IPS-20b (cell line): ENCODE results near the gene DPRX.
A peak's percentile ranks its signal among the peaks of the same experiment; 100 is the strongest.

ENCODE experiments used
- H3K27ac ChIP-seq: one replicate; pipeline ENCODE4 v1.5.1; 2013; ENCODE audit warnings: low read length
- H3K27me3 ChIP-seq: 2 replicates; pipeline ENCODE4 v1.6.1; 2013; ENCODE audit warnings: mild to moderate bottlenecking, low read length, inconsistent platforms; ENCODE audit not compliant: insufficient read depth
- H3K36me3 ChIP-seq: 2 replicates; pipeline ENCODE4 v1.6.1; 2013; ENCODE audit warnings: low read depth, mild to moderate bottlenecking, inconsistent platforms, low read length, moderate library complexity; ENCODE audit not compliant: insufficient read depth
- H3K4me1 ChIP-seq: 2 replicates; pipeline ENCODE4 v1.6.1; 2013; ENCODE audit warnings: mild to moderate bottlenecking, control low read depth, inconsistent platforms, low read length, moderate library complexity; ENCODE audit not compliant: insufficient read depth
- H3K4me3 ChIP-seq: 2 replicates; pipeline ENCODE4 v1.5.1; 2013; ENCODE audit warnings: mild to moderate bottlenecking, low read length, inconsistent platforms
- H3K9ac ChIP-seq: 2 replicates; pipeline ENCODE4 v1.6.1; 2013; ENCODE audit warnings: low read depth, mild to moderate bottlenecking, inconsistent platforms, low read length, moderate library complexity
- H3K9me3 ChIP-seq: 2 replicates; pipeline ENCODE4 v1.6.1; 2013; ENCODE audit warnings: mild to moderate bottlenecking, low read depth, low read length, inconsistent platforms; ENCODE audit not compliant: insufficient read depth

The DPRX gene

GRCh38 chr19:53612762-53613526 is 18.9 kb upstream of the DPRX start:
- H3K9ac ChIP-seq = peak overlapping the region; percentile 78
- no peak overlapping the region for H3K27ac ChIP-seq
- H3K36me3 ChIP-seq = no peaks in the 10 kb centered on the region
- peak overlapping the region; percentile 55 for H3K4me3 ChIP-seq
- no peaks in the 10 kb centered on the region for H3K27me3 ChIP-seq
- H3K4me1 ChIP-seq = peaks cover 9% of the 10 kb centered on the region
- H3K9me3 ChIP-seq = no peaks in the 10 kb centered on the region

GRCh38 chr19:53621885-53622740 is 9.7 kb upstream of the DPRX start:
- H3K4me1 ChIP-seq = no peaks in the 10 kb centered on the region
- H3K27ac ChIP-seq = no peak overlapping the region
- H3K9ac ChIP-seq = no peak overlapping the region
- no peaks in the 10 kb centered on the region for H3K27me3 ChIP-seq
- H3K36me3 ChIP-seq = no peaks in the 10 kb centered on the region
- no peak overlapping the region for H3K4me3 ChIP-seq
- no peaks in the 10 kb centered on the region for H3K9me3 ChIP-seq

GRCh38 chr19:53624771-53625545 is 6.8 kb upstream of the DPRX start:
- Histone ChIP-seq H3K9me3 (no peaks in the 10 kb centered on the region), H3K9ac (no peak overlapping the region), H3K4me1 (no peaks in the 10 kb centered on the region), H3K4me3 (no peak overlapping the region), H3K27ac (no peak overlapping the region), H3K36me3 (no peaks in the 10 kb centered on the region), H3K27me3 (no peaks in the 10 kb centered on the region)

- no peaks in the 10 kb centered on the region for H3K27me3 ChIP-seq
- H3K9ac ChIP-seq = no peak overlapping the region
- no peaks in the 10 kb centered on the region for H3K9me3 ChIP-seq
- no peak overlapping the region for H3K4me3 ChIP-seq
- H3K4me1 ChIP-seq = no peaks in the 10 kb centered on the region
- no peak overlapping the region for H3K27ac ChIP-seq
- H3K36me3 ChIP-seq = no peaks in the 10 kb centered on the region
Observed at GRCh38 chr19:53626486-53626885, 5.3 kb upstream of the DPRX start.

- Histone ChIP-seq H3K9ac (no peak overlapping the region), H3K9me3 (no peaks in the 10 kb centered on the region), H3K36me3 (no peaks in the 10 kb centered on the region), H3K27ac (no peak overlapping the region), H3K4me3 (no peak overlapping the region), H3K4me1 (no peaks in the 10 kb centered on the region), H3K27me3 (no peaks in the 10 kb centered on the region)
Observed at GRCh38 chr19:53626976-53627375, 4.8 kb upstream of the DPRX start.

- H3K4me1 ChIP-seq = no peaks in the 10 kb centered on the region
- H3K36me3 ChIP-seq = no peaks in the 10 kb centered on the region
- no peaks in the 10 kb centered on the region for H3K27me3 ChIP-seq
- no peak overlapping the region for H3K9ac ChIP-seq
- no peak overlapping the region for H3K27ac ChIP-seq
- no peak overlapping the region for H3K4me3 ChIP-seq
- H3K9me3 ChIP-seq = no peaks in the 10 kb centered on the region
Observed at GRCh38 chr19:53634768-53635167, 3.0 kb downstream of the DPRX start.

- Histone ChIP-seq H3K9me3 (no peaks in the 10 kb centered on the region), H3K4me3 (no peak overlapping the region), H3K36me3 (no peaks in the 10 kb centered on the region), H3K27ac (no peak overlapping the region), H3K9ac (no peak overlapping the region), H3K4me1 (peaks cover 15% of the 10 kb centered on the region; the same call in 1 of the 2 replicates), H3K27me3 (no peaks in the 10 kb centered on the region)
Observed at GRCh38 chr19:53639471-53639870, 7.7 kb downstream of the DPRX start.

- H3K36me3 ChIP-seq = no peaks in the 10 kb centered on the region
- peaks cover 20% of the 10 kb centered on the region; the same call in 1 of the 2 replicates for H3K4me1 ChIP-seq
- H3K9me3 ChIP-seq = no peaks in the 10 kb centered on the region
- H3K27ac ChIP-seq = no peak overlapping the region
- H3K27me3 ChIP-seq = no peaks in the 10 kb centered on the region
- H3K9ac ChIP-seq = peak overlapping the region; percentile 35; the same call in 1 of the 2 replicates
- no peak overlapping the region for H3K4me3 ChIP-seq
Observed at GRCh38 chr19:53642381-53643099, 10.7 kb downstream of the DPRX start.

GRCh38 chr19:53644061-53644816 is 12.4 kb downstream of the DPRX start:
- Histone ChIP-seq H3K4me3 (peak overlapping the region; percentile 31; the same call in 1 of the 2 replicates), H3K36me3 (no peaks in the 10 kb centered on the region), H3K27ac (peak overlapping the region; percentile 33), H3K27me3 (no peaks in the 10 kb centered on the region), H3K9ac (peak overlapping the region; percentile 72; the same call in 1 of the 2 replicates), H3K9me3 (peaks cover 5% of the 10 kb centered on the region), H3K4me1 (peaks cover 20% of the 10 kb centered on the region; the same call in 1 of the 2 replicates)

- Histone ChIP-seq H3K36me3 (no peaks in the 10 kb centered on the region), H3K4me3 (no peak overlapping the region), H3K4me1 (peaks cover 20% of the 10 kb centered on the region; the same call in 1 of the 2 replicates), H3K9ac (no peak overlapping the region), H3K27me3 (no peaks in the 10 kb centered on the region), H3K27ac (no peak overlapping the region), H3K9me3 (peaks cover 20% of the 10 kb centered on the region)
Observed at GRCh38 chr19:53646144-53646543, 14.3 kb downstream of the DPRX start.
